Cardiac septum (tissue), 1 donor: ENCODE measurements around the gene SEMA3D. TPM values are rescaled to one million over a fixed set of nuclear protein-coding genes. Genes with fewer than 3 reads are reported as not detected.
"Not testable (repeated sequence)": the region's sequence is repeated elsewhere in the genome, so short reads cannot be mapped to it uniquely, and the experiment has no call there.

Experiments
- DNase-seq: peaks from one replicate; pipeline ENCODE4 v3.0.0-alpha.2; 2020; ENCODE audit warnings: low spot score
- intact Hi-C: fragments of 100-400 bp; cut with DNase I; formaldehyde crosslinking; loops from one replicate; pipeline ENCODE4 v1.14.0; 2022
- total RNA-seq: library from RNA; stranded (reverse); fragmentation: NEBNext Ultra II Directional; extraction: Animal tissue kit (Norgen Biotek cat#: 25700); gene quantifications from one replicate; pipeline ENCODE4 v1.2.1, GENCODE V29; 2021
- donor health status: DM: no; HTN: no; CAD: no.

Gene SEMA3D
- total RNA-seq, 1 donor from 2014 or later = 1.9 TPM

GRCh38 chr7:85014936-85015660, 171.8 kb downstream of the SEMA3D start:
- intact Hi-C loops = no loop called here
- DNase-seq = no peak

- intact Hi-C loops = no loop called here
- no peak for DNase-seq
Observed at GRCh38 chr7:85011127-85011526, 175.7 kb downstream of the SEMA3D start.

GRCh38 chr7:85010306-85010705, 176.6 kb downstream of the SEMA3D start:
- intact Hi-C loops = no loop called here
- no peak for DNase-seq

GRCh38 chr7:85006754-85007153, 180.1 kb downstream of the SEMA3D start:
- no peak for DNase-seq
- intact Hi-C loops = no loop called here

- intact Hi-C loops = no loop called here
- no peak for DNase-seq
Observed at GRCh38 chr7:85004402-85004801, 182.5 kb downstream of the SEMA3D start.

- no peak for DNase-seq
- intact Hi-C loops = no loop called here
Observed at GRCh38 chr7:85001495-85002345, 185.1 kb downstream of the SEMA3D start.

- intact Hi-C loops = no loop called here
Observed at GRCh38 chr7:85000735-85001350, 186.0 kb downstream of the SEMA3D start.

GRCh38 chr7:84999450-84999849, 187.4 kb downstream of the SEMA3D start:
- intact Hi-C loops = no loop called here

More at GRCh38 chr7:85000735-85001350, 186.0 kb downstream of the SEMA3D start:
- no peak for DNase-seq

GRCh38 chr7:84998665-84999064, 188.2 kb downstream of the SEMA3D start:
- intact Hi-C loops = no loop called here
- DNase-seq = no peak

More at GRCh38 chr7:84999450-84999849, 187.4 kb downstream of the SEMA3D start:
- DNase-seq = no peak

- intact Hi-C loops = no loop called here
- no peak for DNase-seq
Observed at GRCh38 chr7:84997626-84998025, 189.2 kb downstream of the SEMA3D start.

GRCh38 chr7:84992954-84993353, 193.9 kb downstream of the SEMA3D start:
- intact Hi-C loops, DNase-seq: not testable (repeated sequence)

GRCh38 chr7:84985073-84985784, 201.6 kb downstream of the SEMA3D start:
- intact Hi-C loops = no loop called here
- no peak for DNase-seq

- intact Hi-C loops = no loop called here
- no peak for DNase-seq
Observed at GRCh38 chr7:84982199-84982598, 204.7 kb downstream of the SEMA3D start.

- DNase-seq = no peak
- intact Hi-C loops = no loop called here
Observed at GRCh38 chr7:84981055-84981976, 205.5 kb downstream of the SEMA3D start.

GRCh38 chr7:84975586-84976185, 211.2 kb downstream of the SEMA3D start:
- DNase-seq = no peak
- intact Hi-C loops = no loop called here

GRCh38 chr7:84971360-84971759, 215.5 kb downstream of the SEMA3D start:
- DNase-seq = no peak
- intact Hi-C loops = no loop called here

GRCh38 chr7:84970670-84971069, 216.2 kb downstream of the SEMA3D start:
- intact Hi-C loops = no loop called here
- no peak for DNase-seq

- intact Hi-C loops = no loop called here
- DNase-seq = no peak
Observed at GRCh38 chr7:84953234-84953633, 233.6 kb downstream of the SEMA3D start.
